GM21381 (cell line): Measurements from ENCODE around the gene NKD2.

Experiments
- ATAC-seq: cut with Tn5 transposase; IDR thresholded peaks from one replicate; pipeline ENCODE4 v1.9.1; 2021; ENCODE audit warnings: mild to moderate bottlenecking, moderate library complexity; ENCODE audit not compliant: unreplicated experiment

NKD2 gene

GRCh38 chr5:1083823-1084605 lies 75.4 kb downstream of the NKD2 start:
- ATAC-seq, result no peak

GRCh38 chr5:1085391-1085790 lies 76.8 kb downstream of the NKD2 start:
- ATAC-seq, result no peak

- no peak for ATAC-seq
Measured at GRCh38 chr5:1086137-1086536, 77.5 kb downstream of the NKD2 start.

- no peak for ATAC-seq
Measured at GRCh38 chr5:1086871-1087270, 78.3 kb downstream of the NKD2 start.

GRCh38 chr5:1087428-1087827 lies 78.8 kb downstream of the NKD2 start:
- no peak for ATAC-seq

GRCh38 chr5:1088031-1088430 lies 79.4 kb downstream of the NKD2 start:
- no peak for ATAC-seq
